ENCODE results near the gene HCFC1. TPM values are rescaled to one million over a fixed set of nuclear protein-coding genes. Genes with fewer than 3 reads are reported as not detected.
A peak's percentile ranks its signal among the peaks of the same experiment; 100 is the strongest.

The HCFC1 gene
- total and polyA plus RNA-seq, 9 of the 15 experiments (the other 6 are each of a cell fraction or from before 2014, with no cell fraction given): 2.8 to 133 (median 17.1) TPM

DNA sequence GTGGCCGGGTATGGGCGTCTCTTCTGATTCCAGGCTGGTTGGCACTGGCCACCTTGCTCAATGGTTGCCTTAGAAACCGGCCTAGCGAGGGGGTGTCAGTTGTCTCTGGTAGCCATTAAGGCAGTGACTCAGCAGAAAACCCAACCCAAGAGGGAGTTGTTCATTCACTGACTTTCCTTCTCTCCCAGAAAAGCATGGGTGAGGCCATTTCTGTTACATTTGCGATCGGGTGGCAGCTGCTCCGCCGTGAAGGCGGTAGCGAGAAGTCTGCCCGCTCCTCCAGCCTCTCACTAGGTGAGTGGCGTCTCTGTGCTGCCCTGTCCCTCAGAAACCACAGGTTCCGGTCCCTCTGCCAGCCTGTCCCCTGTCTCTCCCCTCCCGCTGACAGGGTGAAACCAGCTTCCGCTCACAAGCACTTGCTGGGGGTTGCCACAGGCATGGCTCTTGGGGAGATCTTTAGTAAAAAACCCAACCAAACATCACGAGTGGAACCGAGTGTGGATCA lies 30.6 kb upstream of the HCFC1 start (continued):
- TF ChIP-seq KDM2B (CRISPR knock-in tag; IDR thresholded peaks at IDR 0.05) (no peak), DPF2 (IDR thresholded peaks at IDR 0.05) (0 out of 2 replicates have a peak, but pooled peaks have one; percentile 62), MECOM (CRISPR knock-in tag; IDR thresholded peaks at IDR 0.05) (peak; percentile 91), ZNF24 (IDR thresholded peaks at IDR 0.05) (no peak), TCF7L2 (IDR thresholded peaks at IDR 0.05; ENCODE audit: low read depth, low read length) (no peak), ZNF140 (CRISPR knock-in tag; IDR thresholded peaks at IDR 0.05) (no peak), GATAD2B (IDR thresholded peaks at IDR 0.05; ENCODE audit: borderline replicate concordance) (no peak), TAL1 (IDR thresholded peaks at IDR 0.05) (no peak), KAT7 (CRISPR knock-in tag; IDR thresholded peaks at IDR 0.05; ENCODE audit: borderline replicate concordance) (0 out of 2 replicates have a peak, but pooled peaks have one; percentile 44), GTF2E2 (tag; IDR thresholded peaks at IDR 0.05) (no peak), CXXC5 (CRISPR knock-in tag; IDR thresholded peaks at IDR 0.05) (peak; percentile 80)
- TF ChIP-seq, protein P1, sequence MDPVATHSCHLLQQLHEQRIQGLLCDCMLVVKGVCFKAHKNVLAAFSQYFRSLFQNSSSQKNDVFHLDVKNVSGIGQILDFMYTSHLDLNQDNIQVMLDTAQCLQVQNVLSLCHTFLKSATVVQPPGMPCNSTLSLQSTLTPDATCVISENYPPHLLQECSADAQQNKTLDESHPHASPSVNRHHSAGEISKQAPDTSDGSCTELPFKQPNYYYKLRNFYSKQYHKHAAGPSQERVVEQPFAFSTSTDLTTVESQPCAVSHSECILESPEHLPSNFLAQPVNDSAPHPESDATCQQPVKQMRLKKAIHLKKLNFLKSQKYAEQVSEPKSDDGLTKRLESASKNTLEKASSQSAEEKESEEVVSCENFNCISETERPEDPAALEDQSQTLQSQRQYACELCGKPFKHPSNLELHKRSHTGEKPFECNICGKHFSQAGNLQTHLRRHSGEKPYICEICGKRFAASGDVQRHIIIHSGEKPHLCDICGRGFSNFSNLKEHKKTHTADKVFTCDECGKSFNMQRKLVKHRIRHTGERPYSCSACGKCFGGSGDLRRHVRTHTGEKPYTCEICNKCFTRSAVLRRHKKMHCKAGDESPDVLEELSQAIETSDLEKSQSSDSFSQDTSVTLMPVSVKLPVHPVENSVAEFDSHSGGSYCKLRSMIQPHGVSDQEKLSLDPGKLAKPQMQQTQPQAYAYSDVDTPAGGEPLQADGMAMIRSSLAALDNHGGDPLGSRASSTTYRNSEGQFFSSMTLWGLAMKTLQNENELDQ (CRISPR knock-in tag; IDR thresholded peaks at IDR 0.05; ENCODE audit: borderline replicate concordance): no peak
- TF ChIP-seq, protein P2, sequence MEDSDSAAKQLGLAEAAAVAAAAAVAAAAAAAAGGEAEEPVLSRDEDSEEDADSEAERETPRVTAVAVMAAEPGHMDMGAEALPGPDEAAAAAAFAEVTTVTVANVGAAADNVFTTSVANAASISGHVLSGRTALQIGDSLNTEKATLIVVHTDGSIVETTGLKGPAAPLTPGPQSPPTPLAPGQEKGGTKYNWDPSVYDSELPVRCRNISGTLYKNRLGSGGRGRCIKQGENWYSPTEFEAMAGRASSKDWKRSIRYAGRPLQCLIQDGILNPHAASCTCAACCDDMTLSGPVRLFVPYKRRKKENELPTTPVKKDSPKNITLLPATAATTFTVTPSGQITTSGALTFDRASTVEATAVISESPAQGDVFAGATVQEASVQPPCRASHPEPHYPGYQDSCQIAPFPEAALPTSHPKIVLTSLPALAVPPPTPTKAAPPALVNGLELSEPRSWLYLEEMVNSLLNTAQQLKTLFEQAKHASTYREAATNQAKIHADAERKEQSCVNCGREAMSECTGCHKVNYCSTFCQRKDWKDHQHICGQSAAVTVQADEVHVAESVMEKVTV (CRISPR knock-in tag; IDR thresholded peaks at IDR 0.05): peak; percentile 31; the same call in 1 of the 2 replicates
- TF ChIP-seq, protein P3, sequence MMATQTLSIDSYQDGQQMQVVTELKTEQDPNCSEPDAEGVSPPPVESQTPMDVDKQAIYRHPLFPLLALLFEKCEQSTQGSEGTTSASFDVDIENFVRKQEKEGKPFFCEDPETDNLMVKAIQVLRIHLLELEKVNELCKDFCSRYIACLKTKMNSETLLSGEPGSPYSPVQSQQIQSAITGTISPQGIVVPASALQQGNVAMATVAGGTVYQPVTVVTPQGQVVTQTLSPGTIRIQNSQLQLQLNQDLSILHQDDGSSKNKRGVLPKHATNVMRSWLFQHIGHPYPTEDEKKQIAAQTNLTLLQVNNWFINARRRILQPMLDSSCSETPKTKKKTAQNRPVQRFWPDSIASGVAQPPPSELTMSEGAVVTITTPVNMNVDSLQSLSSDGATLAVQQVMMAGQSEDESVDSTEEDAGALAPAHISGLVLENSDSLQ (IDR thresholded peaks at IDR 0.05): peak; percentile 58
- TF ChIP-seq, protein P4, sequence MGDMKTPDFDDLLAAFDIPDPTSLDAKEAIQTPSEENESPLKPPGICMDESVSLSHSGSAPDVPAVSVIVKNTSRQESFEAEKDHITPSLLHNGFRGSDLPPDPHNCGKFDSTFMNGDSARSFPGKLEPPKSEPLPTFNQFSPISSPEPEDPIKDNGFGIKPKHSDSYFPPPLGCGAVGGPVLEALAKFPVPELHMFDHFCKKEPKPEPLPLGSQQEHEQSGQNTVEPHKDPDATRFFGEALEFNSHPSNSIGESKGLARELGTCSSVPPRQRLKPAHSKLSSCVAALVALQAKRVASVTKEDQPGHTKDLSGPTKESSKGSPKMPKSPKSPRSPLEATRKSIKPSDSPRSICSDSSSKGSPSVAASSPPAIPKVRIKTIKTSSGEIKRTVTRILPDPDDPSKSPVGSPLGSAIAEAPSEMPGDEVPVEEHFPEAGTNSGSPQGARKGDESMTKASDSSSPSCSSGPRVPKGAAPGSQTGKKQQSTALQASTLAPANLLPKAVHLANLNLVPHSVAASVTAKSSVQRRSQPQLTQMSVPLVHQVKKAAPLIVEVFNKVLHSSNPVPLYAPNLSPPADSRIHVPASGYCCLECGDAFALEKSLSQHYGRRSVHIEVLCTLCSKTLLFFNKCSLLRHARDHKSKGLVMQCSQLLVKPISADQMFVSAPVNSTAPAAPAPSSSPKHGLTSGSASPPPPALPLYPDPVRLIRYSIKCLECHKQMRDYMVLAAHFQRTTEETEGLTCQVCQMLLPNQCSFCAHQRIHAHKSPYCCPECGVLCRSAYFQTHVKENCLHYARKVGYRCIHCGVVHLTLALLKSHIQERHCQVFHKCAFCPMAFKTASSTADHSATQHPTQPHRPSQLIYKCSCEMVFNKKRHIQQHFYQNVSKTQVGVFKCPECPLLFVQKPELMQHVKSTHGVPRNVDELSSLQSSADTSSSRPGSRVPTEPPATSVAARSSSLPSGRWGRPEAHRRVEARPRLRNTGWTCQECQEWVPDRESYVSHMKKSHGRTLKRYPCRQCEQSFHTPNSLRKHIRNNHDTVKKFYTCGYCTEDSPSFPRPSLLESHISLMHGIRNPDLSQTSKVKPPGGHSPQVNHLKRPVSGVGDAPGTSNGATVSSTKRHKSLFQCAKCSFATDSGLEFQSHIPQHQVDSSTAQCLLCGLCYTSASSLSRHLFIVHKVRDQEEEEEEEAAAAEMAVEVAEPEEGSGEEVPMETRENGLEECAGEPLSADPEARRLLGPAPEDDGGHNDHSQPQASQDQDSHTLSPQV (IDR thresholded peaks at IDR 0.05): peak; percentile 100
